ENCODE measurements around the gene CHAF1B.

DNA sequence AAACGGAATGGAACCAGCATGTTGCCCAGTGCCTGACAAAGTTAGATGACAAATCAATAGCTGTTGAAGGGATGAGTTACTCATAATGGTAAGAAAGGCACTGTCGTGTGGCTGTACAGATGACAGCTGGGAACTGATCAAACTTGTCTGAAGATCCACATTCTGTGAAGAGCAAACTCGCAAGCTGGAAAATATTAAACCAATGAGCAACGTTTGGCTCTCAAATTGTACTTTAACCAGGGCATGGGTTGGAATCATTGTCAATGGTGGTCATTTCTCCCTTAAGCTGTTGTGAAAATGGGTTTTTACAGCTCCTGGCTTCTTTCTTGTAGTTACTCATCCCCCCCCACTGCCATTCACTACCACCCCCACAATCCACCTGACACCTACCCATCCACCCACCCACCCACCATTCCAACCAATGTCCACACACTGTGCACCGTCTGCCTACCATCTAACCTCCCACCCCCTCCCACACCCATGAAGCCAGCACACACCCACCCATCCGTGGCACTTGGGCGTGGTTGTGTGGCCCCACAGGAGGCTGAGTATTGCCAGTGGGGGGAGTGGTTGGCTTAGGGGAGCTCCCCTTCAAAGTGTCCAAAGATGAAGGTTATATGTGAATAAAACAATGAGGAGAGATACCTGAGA, 48.0 kb downstream of the CHAF1B start:
- TF ChIP-seq EZH2phosphoT487 (IDR thresholded peaks at IDR 0.05; ENCODE audit: borderline replicate concordance, low read length) (no peak), CTCF (IDR thresholded peaks at IDR 0.05; ENCODE audit: low read depth, low read length, poor library complexity, severe bottlenecking) (no peak)

All from DOHH2 (cell line).